Liver (tissue), 9 donors: Measurements from ENCODE around the gene CACNA2D1. TPM values are rescaled to one million over a fixed set of nuclear protein-coding genes. Genes with fewer than 3 reads are reported as not detected.

ENCODE experiments used
- DNase-seq: peaks from one replicate; pipeline ENCODE4 v3.0.0-alpha.2; 2017; ENCODE audit warnings: low spot score
- H3K27ac ChIP-seq, 2 donors: one replicate each; pipeline ENCODE4 v1.7.0; 2013; ENCODE audit warnings: inconsistent platforms in 2 of 2, low read length in 2 of 2, control low read depth in 1 of 2, low read depth in 1 of 2, mild to moderate bottlenecking in 1 of 2
- H3K27me3 ChIP-seq, 4 donors: one replicate each; pipeline versions ENCODE4 v1.6.1 to v1.7.0; 2013; ENCODE audit warnings: low read length in 3 of 4, inconsistent platforms in 1 of 4, mild to moderate bottlenecking in 1 of 4, moderate library complexity in 1 of 4; ENCODE audit not compliant: control insufficient read depth in 4 of 4, insufficient read depth in 4 of 4
- H3K36me3 ChIP-seq, 4 donors: one replicate each; pipeline versions ENCODE4 v1.6.1 to v1.7.0; 2013; ENCODE audit warnings: low read length in 3 of 4, mild to moderate bottlenecking in 3 of 4, low read depth in 1 of 4, moderate library complexity in 1 of 4; ENCODE audit not compliant: control insufficient read depth in 4 of 4, insufficient read depth in 3 of 4
- H3K4me1 ChIP-seq, 4 donors: one replicate each; pipeline versions ENCODE4 v1.6.1 to v1.7.0; 2013; ENCODE audit warnings: low read length in 3 of 4, mild to moderate bottlenecking in 3 of 4, moderate library complexity in 1 of 4; ENCODE audit not compliant: control insufficient read depth in 4 of 4, insufficient read depth in 4 of 4
- H3K4me3 ChIP-seq, 3 donors: one replicate each; pipeline versions ENCODE4 v1.6.1 to v1.7.0; 2013; ENCODE audit warnings: low read length in 3 of 3, control low read depth in 1 of 3, low read depth in 1 of 3, mild to moderate bottlenecking in 1 of 3
- H3K9ac ChIP-seq, 2 donors: one replicate each; pipeline ENCODE4 v1.7.0; 2013; ENCODE audit warnings: low read length in 2 of 2, mild to moderate bottlenecking in 2 of 2, moderate library complexity in 2 of 2, control low read depth in 1 of 2, low read depth in 1 of 2
- H3K9me3 ChIP-seq, 4 donors: one replicate each; pipeline versions ENCODE4 v1.6.1 to v1.7.0; 2013; ENCODE audit warnings: low read length in 3 of 4; ENCODE audit not compliant: control insufficient read depth in 4 of 4
- CTCF ChIP-seq: fragments of 150-350 bp; IDR thresholded peaks from 2 replicates; pipeline ENCODE4 v1.5.1; 2017; ENCODE audit warnings: improper control_type of control experiment, low read depth, low read length; ENCODE audit not compliant: missing input control
- EGR1 ChIP-seq, 2 donors: IDR thresholded peaks; 2 replicates each; pipeline ENCODE4 v1.6.1; 2016 to 2018; ENCODE audit warnings: antibody characterized with exemption in 2 of 2, low read depth in 2 of 2
- FOXA1 ChIP-seq: IDR thresholded peaks from 2 replicates; pipeline ENCODE4 v1.6.1; 2016; ENCODE audit warnings: antibody characterized with exemption
- FOXA2 ChIP-seq: IDR thresholded peaks from 2 replicates; pipeline ENCODE4 v1.6.1; 2016; ENCODE audit warnings: antibody characterized with exemption
- GABPA ChIP-seq, 2 donors: IDR thresholded peaks in 1 of 2; conservative IDR thresholded peaks in 1 of 2; 2 replicates each; pipeline ENCODE4 v1.6.1; 2016; ENCODE audit warnings: antibody characterized with exemption in 2 of 2, mild to moderate bottlenecking in 1 of 2, moderate library complexity in 1 of 2
- HNF4A ChIP-seq, 2 donors: conservative IDR thresholded peaks; 2 replicates each; pipeline ENCODE4 v1.6.1; 2016; ENCODE audit warnings: antibody characterized with exemption in 2 of 2, mild to moderate bottlenecking in 2 of 2
- HNF4G ChIP-seq: IDR thresholded peaks from 2 replicates; pipeline ENCODE4 v1.6.1; 2016; ENCODE audit warnings: antibody characterized with exemption
- NR2F2 ChIP-seq: IDR thresholded peaks from 2 replicates; pipeline ENCODE4 v1.6.1; 2016; ENCODE audit warnings: antibody characterized with exemption
- RAD21 ChIP-seq, 2 donors: IDR thresholded peaks; 2 replicates each; pipeline ENCODE4 v1.6.1; 2016; ENCODE audit warnings: antibody characterized with exemption in 2 of 2, mild to moderate bottlenecking in 2 of 2
- REST ChIP-seq: IDR thresholded peaks from 2 replicates; pipeline ENCODE4 v1.6.1; 2016; ENCODE audit warnings: antibody characterized with exemption, mild to moderate bottlenecking
- RXRA ChIP-seq, 2 donors: IDR thresholded peaks; 2 replicates each; pipeline ENCODE4 v1.6.1; 2017 to 2018; ENCODE audit warnings: antibody characterized with exemption in 2 of 2, mild to moderate bottlenecking in 1 of 2
- TAF1 ChIP-seq: conservative IDR thresholded peaks from 2 replicates; pipeline ENCODE4 v1.6.1; 2016; ENCODE audit warnings: antibody characterized with exemption, mild to moderate bottlenecking
- WGBS: extraction: QIAGEN DNeasy Blood & Tissue Kit; methylation state at CpG from one replicate; pipeline ENCODE4 v1.1.7; 2013; 5-methylcytosine and 5-hydroxymethylcytosine counted together
- polyA plus RNA-seq, 2 donors: library from polyadenylated mRNA; stranded (reverse) in 1 of 2; unstranded in 1 of 2; fragments of 200-250 nt in 1 of 2; fragments of >200 nt in 1 of 2; fragmentation: Nextera tagmentation in 1 of 2; extraction: Ambion mirVana in 1 of 2; gene quantifications; one replicate each; pipeline versions ENCODE4 v1.2.1 to v1.2.3, GENCODE V29; 2013 to 2015
- total RNA-seq, 2 donors: library from RNA; depleted of rRNA; stranded (reverse); fragments of >200 nt; gene quantifications; one replicate each; pipeline ENCODE4 v1.2.3, GENCODE V29; 2014
- TF ChIP-seq, protein P1 (sequence below): IDR thresholded peaks from 2 replicates; pipeline ENCODE4 v1.6.1; 2016; ENCODE audit warnings: antibody characterized with exemption
- donor health status: healthy.
- donor health status: healthy.
- donor health status: healthy.
- donor health status: healthy.
- donor health status: healthy.

CACNA2D1 gene
- 1 to 10 TPM; 1.4 to 2.3 TPM for total RNA-seq
- polyA plus RNA-seq, result under 1 TPM; 0.42 to 0.52 TPM

DNA sequence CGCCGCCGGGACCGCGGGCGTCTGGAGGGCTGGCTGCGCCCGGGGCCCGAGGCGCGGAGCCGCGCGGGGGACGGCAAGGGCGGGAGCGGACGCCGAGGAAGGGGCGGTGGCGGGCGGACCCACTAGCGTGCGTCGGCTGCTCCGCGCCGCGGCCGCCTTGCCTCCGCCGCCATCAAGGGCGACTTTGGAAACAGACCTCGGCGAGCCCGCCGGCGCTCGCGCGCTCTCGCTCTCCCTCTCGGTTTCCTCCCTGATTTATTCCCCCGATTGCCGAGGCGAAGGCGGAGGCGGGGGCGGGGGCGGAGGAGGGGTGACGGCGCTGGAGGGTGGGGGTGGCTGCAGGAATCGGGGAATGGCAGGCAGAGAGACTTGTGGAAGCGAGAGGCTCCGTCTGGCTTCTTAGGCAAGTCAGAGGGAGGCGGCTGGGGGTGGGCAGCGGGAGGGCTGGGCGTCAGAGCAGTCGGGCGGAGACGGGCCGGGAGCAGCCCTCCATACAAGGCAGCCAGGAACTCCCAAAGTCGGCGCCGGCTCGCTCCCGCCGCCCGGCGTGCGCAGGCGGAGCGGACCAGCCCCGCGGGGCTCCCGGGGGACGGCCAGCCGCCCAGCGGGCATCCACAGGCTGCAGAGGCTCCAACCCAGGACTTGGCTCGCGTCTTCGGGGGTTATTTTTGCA lies at the start of gene CACNA2D1:
Gene CACNA2D1, minus strand, starts transcription at position 231 of the 673 bp plus-strand sequence.
- H3K9ac ChIP-seq, result no peak within 1 kb of the TSS
- peak within 1 kb of the TSS in 2 of 3 donors; percentile 44 to 68 for H3K4me3 ChIP-seq
- H3K4me1 ChIP-seq, result peaks cover 4 to 16% (median 8%) of the 10 kb centered on the region in 4 donors
- H3K27me3 ChIP-seq, result peaks cover 0 to 12% (median 2%) of the 10 kb centered on the region in 4 donors
- H3K36me3 ChIP-seq, result no peaks in the 10 kb centered on the region
- WGBS, result 2% methylated on average over 82 of the region's 82 CpGs
- no peak for TF ChIP-seq FOXA2
- TF ChIP-seq, protein P1, sequence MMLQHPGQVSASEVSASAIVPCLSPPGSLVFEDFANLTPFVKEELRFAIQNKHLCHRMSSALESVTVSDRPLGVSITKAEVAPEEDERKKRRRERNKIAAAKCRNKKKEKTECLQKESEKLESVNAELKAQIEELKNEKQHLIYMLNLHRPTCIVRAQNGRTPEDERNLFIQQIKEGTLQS, result no peak
- TF ChIP-seq HNF4A (conservative IDR thresholded peaks at IDR 0.05), result no peak
- no peak for TF ChIP-seq RXRA (IDR thresholded peaks at IDR 0.05)
- no peak for TF ChIP-seq HNF4G
- no peak for TF ChIP-seq FOXA1
- no peak for TF ChIP-seq REST
- no peak for TF ChIP-seq GABPA (IDR thresholded peaks at IDR 0.05 in 1 of 2, conservative IDR thresholded peaks at IDR 0.05 in 1 of 2)
- TF ChIP-seq TAF1, result no peak
- no peak for TF ChIP-seq EGR1 (IDR thresholded peaks at IDR 0.05; ENCODE audit: low read depth in 2 of 2)
- no peak for TF ChIP-seq CTCF
- no peak for TF ChIP-seq NR2F2
- H3K9me3 ChIP-seq, result no peaks in the 10 kb centered on the region
- peak within 1 kb of the TSS; percentile 33 to 46 for H3K27ac ChIP-seq
- DNase-seq, result peak; percentile 43

- Histone ChIP-seq H3K9me3 (no peaks in the 10 kb centered on the region), H3K27ac (no peak overlapping the region), H3K36me3 (no peaks in the 10 kb centered on the region), H3K27me3 (peaks cover 0 to 5% (median 1%) of the 10 kb centered on the region in 4 donors), H3K4me3 (no peak overlapping the region), H3K9ac (no peak overlapping the region), H3K4me1 (no peaks in the 10 kb centered on the region)
- TF ChIP-seq CTCF (peak; percentile 60), RAD21 (IDR thresholded peaks at IDR 0.05) (peak; percentile 53 to 71), TAF1 (no peak)
- no peak for DNase-seq
- 76% methylated on average over 3 of the region's 3 CpGs for WGBS
Measured at GRCh38 chr7:82481499-82482097, 38.0 kb upstream of the CACNA2D1 start.
